GM20431 (cell line): ENCODE measurements around the gene MARCHF3.
"Not testable (repeated sequence)": the region's sequence is repeated elsewhere in the genome, so short reads cannot be mapped to it uniquely, and the experiment has no call there.

Experiments used
- in situ Hi-C: fragments of 300-500 bp; cut with MseI, MboI; formaldehyde crosslinking; loops from one replicate; pipeline ENCODE4 v1.15.0; 2020; ENCODE audit warnings: low sequenced_read_pairs; ENCODE audit not compliant: unreplicated experiment

Gene MARCHF3

GRCh38 chr5:127030259-127031146 is at the start of gene MARCHF3:
MARCHF3 (minus strand) TSS chr5:127030558; CDS start chr5:126918171, 112,387 bp downstream.
- in situ Hi-C loops = no loop called here

GRCh38 chr5:127079994-127080491 is 49.7 kb upstream of the MARCHF3 start:
- in situ Hi-C loops = no loop called here

- in situ Hi-C loops = no loop called here
These were observed 47.0 kb upstream of the MARCHF3 start for GRCh38 chr5:127077366-127077765.

- in situ Hi-C loops = no loop called here
These were observed 46.2 kb upstream of the MARCHF3 start for GRCh38 chr5:127076315-127077129.

GRCh38 chr5:127074466-127074865 is 44.1 kb upstream of the MARCHF3 start:
- in situ Hi-C loops = no loop called here

GRCh38 chr5:127072861-127073846 is 42.8 kb upstream of the MARCHF3 start, which contains the start of gene C5orf63:
C5orf63 (minus strand) TSS chr5:127073502; CDS start chr5:127058995, 14,507 bp downstream.
- in situ Hi-C loops = no loop called here

- in situ Hi-C loops = no loop called here
These were observed 39.9 kb upstream of the MARCHF3 start for GRCh38 chr5:127070243-127070642.

- in situ Hi-C loops = no loop called here
These were observed 38.3 kb upstream of the MARCHF3 start for GRCh38 chr5:127068493-127069214.

GRCh38 chr5:127066721-127067120 is 36.4 kb upstream of the MARCHF3 start:
- in situ Hi-C loops = no loop called here

GRCh38 chr5:127064253-127064840 is 34.0 kb upstream of the MARCHF3 start:
- in situ Hi-C loops = no loop called here

- in situ Hi-C loops = no loop called here
These were observed 33.0 kb upstream of the MARCHF3 start for GRCh38 chr5:127063257-127063913.

- in situ Hi-C loops = no loop called here
These were observed 31.6 kb upstream of the MARCHF3 start for GRCh38 chr5:127061956-127062355.

- in situ Hi-C loops = no loop called here
These were observed 31.2 kb upstream of the MARCHF3 start for GRCh38 chr5:127061537-127061936.

GRCh38 chr5:127060470-127060985 is 30.2 kb upstream of the MARCHF3 start:
- in situ Hi-C loops = no loop called here

- in situ Hi-C loops = no loop called here
These were observed 26.5 kb upstream of the MARCHF3 start for GRCh38 chr5:127056896-127057295.

- in situ Hi-C loops = no loop called here
These were observed 25.7 kb upstream of the MARCHF3 start for GRCh38 chr5:127055880-127056653.

GRCh38 chr5:127053551-127053950 is 23.2 kb upstream of the MARCHF3 start:
- in situ Hi-C loops = not testable (repeated sequence)
